MCF 10A (cell line): ENCODE data around the gene TIMM17B. TPM values are rescaled to one million over a fixed set of nuclear protein-coding genes. Genes with fewer than 3 reads are reported as not detected.

Source experiments
- BruUV-seq: library from RNA; stranded (reverse); fragments of 400-500 nt; replicated peaks from 2 replicates; lab custom pipeline; 2021; lab: Mats Ljungman, UMichigan
- CTCF ChIA-PET: fragments of 300-600 bp; sonication (Branson Sonifier 250); formaldehyde crosslinking; extraction: SDS; loops from one replicate; lab custom pipeline; 2021; ENCODE audit warnings: antibody characterized with exemption, inconsistent platforms; lab: Yijun Ruan, JAX
- POLR2A ChIA-PET: fragments of 300-600, 350-650 bp; sonication (Branson Sonifier 250); formaldehyde crosslinking; extraction: SDS; loops from one replicate; lab custom pipeline; 2020; ENCODE audit warnings: antibody characterized with exemption, inconsistent platforms; lab: Yijun Ruan, JAX
- DNase-seq: peaks from one replicate; pipeline ENCODE4 v3.0.0-alpha.2; 2018; ENCODE audit not compliant: unreplicated experiment
- H3K27ac Mint-ChIP-seq: one replicate; pipeline ENCODE4 v1.8.0; 2022; ENCODE audit warnings: mild to moderate bottlenecking, low read depth, mixed read lengths; ENCODE audit not compliant: unreplicated experiment
- H3K27me3 Mint-ChIP-seq: one replicate; pipeline ENCODE4 v1.8.0; 2022; ENCODE audit warnings: mixed read lengths; ENCODE audit not compliant: insufficient read depth, unreplicated experiment
- H3K36me3 Mint-ChIP-seq: one replicate; pipeline ENCODE4 v1.8.0; 2022; ENCODE audit warnings: mild to moderate bottlenecking, moderate library complexity, mixed read lengths; ENCODE audit not compliant: insufficient read depth, unreplicated experiment
- H3K4me1 Mint-ChIP-seq: one replicate; pipeline ENCODE4 v1.8.0; 2022; ENCODE audit warnings: mixed read lengths; ENCODE audit not compliant: insufficient read depth, unreplicated experiment
- H3K4me3 Mint-ChIP-seq: one replicate; pipeline ENCODE4 v1.8.0; 2022; ENCODE audit warnings: mild to moderate bottlenecking, moderate library complexity, mixed read lengths; ENCODE audit not compliant: unreplicated experiment
- H3K9me3 Mint-ChIP-seq: one replicate; pipeline ENCODE4 v1.8.0; 2022; ENCODE audit warnings: mixed read lengths; ENCODE audit not compliant: unreplicated experiment
- intact Hi-C: fragments of 100-400 bp; cut with micrococcal nuclease; formaldehyde crosslinking; loops from 2 replicates; pipeline ENCODE4 v1.14.1; 2022
- total RNA-seq: library from RNA; stranded (reverse); gene quantifications from 2 replicates; pipeline ENCODE4 v1.2.3, GENCODE V29; 2022
- TF ChIP-seq, protein P1 (sequence below): fragments of 200-600 bp; IDR thresholded peaks from one replicate; pipeline ENCODE4 v1.8.0; 2022; ENCODE audit warnings: antibody characterized with exemption, mild to moderate bottlenecking; ENCODE audit not compliant: unreplicated experiment

The TIMM17B gene
- total RNA-seq, 1 experiment from 2014 or later: 73.7 TPM

DNA sequence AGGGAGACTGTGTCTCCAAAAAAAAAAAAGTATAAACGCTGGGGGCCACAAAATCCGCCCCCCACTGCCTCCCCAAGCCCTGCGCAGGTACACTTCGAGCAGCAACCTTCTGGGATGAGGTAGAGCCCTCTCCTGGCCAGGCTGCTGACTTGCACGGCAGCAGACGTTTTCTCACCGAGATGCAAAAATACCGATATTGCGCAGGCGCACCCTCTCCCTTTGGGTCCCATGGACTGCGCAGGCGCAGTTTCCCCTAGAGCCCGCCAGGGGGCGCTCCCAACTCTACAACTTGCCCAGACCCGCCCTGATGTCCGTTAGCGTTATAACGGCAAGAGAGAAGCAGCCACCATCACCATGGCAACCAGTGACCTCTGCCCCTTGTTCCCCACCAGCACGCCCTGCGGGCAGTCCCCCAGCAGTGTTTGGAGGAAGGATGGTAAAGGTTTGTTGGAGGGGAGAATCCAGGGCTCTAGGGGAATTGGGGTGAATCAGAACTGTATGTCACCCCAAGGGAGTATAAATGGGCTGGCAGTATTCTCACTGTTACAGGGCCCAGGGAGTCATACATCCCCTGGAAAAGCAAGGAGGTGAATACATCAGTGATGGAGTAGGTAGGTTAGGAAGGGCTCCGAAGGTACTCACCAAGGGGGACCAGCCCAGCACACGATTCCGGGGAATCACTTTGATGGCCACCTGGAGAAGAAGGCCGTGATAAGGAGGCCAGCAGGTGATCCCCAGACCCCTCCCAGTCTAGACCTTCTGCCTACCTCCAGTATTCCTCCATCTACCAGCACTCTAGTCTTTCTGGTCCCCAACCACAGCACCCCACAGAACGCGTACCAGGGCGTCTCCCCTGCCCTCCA is 19.8 kb upstream of the TIMM17B start:
- TF ChIP-seq, protein P1, sequence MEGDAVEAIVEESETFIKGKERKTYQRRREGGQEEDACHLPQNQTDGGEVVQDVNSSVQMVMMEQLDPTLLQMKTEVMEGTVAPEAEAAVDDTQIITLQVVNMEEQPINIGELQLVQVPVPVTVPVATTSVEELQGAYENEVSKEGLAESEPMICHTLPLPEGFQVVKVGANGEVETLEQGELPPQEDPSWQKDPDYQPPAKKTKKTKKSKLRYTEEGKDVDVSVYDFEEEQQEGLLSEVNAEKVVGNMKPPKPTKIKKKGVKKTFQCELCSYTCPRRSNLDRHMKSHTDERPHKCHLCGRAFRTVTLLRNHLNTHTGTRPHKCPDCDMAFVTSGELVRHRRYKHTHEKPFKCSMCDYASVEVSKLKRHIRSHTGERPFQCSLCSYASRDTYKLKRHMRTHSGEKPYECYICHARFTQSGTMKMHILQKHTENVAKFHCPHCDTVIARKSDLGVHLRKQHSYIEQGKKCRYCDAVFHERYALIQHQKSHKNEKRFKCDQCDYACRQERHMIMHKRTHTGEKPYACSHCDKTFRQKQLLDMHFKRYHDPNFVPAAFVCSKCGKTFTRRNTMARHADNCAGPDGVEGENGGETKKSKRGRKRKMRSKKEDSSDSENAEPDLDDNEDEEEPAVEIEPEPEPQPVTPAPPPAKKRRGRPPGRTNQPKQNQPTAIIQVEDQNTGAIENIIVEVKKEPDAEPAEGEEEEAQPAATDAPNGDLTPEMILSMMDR: peak; percentile 75
- Mint-ChIP-seq H3K27ac (peak overlapping the region; percentile 96), H3K4me3 (peak overlapping the region; percentile 94), H3K27me3 (no peaks in the 10 kb centered on the region), H3K4me1 (peaks cover 18% of the 10 kb centered on the region), H3K36me3 (peaks cover 26% of the 10 kb centered on the region), H3K9me3 (no peaks in the 10 kb centered on the region)
- peak; percentile 88 for DNase-seq
- ChIA-PET POLR2A (interaction anchor here (0.9 to 1.0 kb wide), 2 partner anchors 41 to 116 kb away, joined by 4 to 6 read pairs; partner anchors contain the start of genes HDAC6 and OTUD5), CTCF (interaction anchor here (0.6 to 1.0 kb wide), 6 partner anchors 10 to 1547 kb away, joined by 3 to 6 read pairs (median 3); partner anchors contain the start of gene ZNF157)
- no TSS peak for BruUV-seq
- intact Hi-C loops: loop anchor here (1.0 to 5.0 kb wide), 5 partner anchors 26 to 125 kb away; partner anchors contain the start of genes HDAC6 and TFE3

DNA sequence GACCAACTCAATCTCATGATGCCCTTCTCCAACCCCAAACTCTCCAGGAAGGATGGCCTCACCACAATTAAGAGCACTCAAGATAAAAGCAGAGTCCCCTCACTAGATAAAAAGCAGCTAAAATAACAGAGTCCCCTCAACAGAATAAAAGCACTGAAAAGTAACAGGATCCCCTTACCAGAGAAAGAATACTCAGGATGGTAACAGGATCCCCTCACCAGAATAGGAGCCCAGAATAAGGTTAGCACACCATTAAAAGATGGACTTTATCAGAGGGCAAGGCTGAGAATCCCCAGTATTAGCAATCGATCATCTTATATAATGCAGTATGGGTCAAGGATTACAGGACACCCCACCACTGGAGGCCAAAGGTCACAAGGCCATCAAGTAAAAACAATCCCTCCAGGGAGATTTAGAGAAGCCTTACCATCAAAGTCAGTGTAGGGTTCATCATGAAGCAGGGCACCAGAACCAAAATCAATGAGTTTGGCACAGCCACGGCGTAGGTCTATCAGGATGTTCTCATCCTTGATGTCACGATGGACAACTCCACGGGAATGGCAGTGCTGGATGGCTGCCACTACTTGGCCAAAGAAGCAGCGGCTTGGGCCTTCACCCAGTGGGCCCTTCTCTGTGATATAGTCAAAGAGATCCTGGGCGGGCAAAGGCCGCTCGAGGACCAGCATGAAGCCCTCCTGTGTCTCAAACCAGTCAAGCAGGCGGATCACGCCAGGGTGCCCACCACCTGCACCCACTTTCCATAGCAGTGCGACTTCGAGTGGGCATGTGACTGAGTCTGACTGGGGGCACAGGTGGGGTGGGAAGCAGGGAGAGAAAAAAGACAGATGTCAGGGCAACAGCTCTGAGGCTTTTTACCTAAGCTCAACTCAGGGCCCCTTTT is 17.3 kb upstream of the TIMM17B start:
- Mint-ChIP-seq H3K9me3 (peaks cover 15% of the 10 kb centered on the region), H3K27me3 (no peaks in the 10 kb centered on the region), H3K4me1 (peaks cover 26% of the 10 kb centered on the region), H3K36me3 (peaks cover 34% of the 10 kb centered on the region), H3K4me3 (no peak overlapping the region), H3K27ac (no peak overlapping the region)
- TF ChIP-seq, protein P1: no peak
- ChIA-PET CTCF (interaction anchor here (0.6 to 1.0 kb wide), 3 partner anchors 11 to 18 kb away, joined by 3 to 7 read pairs (median 3); no protein-coding TSS in a partner anchor), POLR2A (no interaction called here)
- BruUV-seq: no TSS peak
- intact Hi-C loops: loop anchor here (5.0 kb wide), 4 partner anchors 48 to 153 kb away; partner anchors contain the start of genes GLOD5, HDAC6 and TFE3
- DNase-seq: no peak

DNA sequence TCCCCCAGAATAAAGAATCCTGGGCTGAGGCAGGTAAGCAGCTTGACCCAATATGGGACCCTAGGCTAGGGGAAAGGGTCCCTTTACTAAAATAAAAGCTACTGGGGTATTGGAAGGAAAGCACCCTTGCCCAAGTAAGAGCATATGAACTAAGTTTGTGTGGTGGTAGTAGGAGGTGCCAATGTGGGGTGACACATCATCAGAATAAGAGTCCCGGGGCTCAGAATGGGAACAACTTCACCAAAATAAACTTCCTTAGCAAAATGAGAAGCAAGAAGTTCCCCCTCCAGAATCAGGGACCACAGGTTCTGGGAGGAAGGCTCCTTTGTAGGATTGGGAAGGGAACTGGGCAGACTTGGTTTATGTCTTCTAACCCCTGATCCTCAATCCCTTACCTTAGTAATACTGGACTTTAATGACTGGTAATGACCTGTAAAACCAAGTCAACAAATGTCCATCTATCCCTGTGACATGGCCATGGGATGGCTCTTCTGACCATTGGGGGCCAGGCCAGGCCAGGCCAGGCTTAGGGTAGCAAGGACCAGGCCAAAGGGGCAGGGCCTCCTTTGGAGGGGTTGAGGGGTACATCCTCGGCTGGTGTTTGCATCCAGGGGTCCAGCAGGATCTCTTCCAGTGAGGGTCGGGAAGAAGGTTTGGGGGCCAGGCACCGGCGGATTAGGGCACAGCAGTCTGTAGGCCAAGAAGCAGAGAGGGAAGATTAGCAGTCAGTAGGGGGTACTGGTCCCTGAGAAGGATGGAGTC is 16.2 kb upstream of the TIMM17B start:
- no peak for DNase-seq
- BruUV-seq: no TSS peak
- no peak overlapping the region for H3K4me3 Mint-ChIP-seq
- H3K27ac Mint-ChIP-seq: no peak overlapping the region
- peaks cover 34% of the 10 kb centered on the region for H3K36me3 Mint-ChIP-seq
- peaks cover 15% of the 10 kb centered on the region for H3K9me3 Mint-ChIP-seq
- ChIA-PET CTCF (no interaction called here), POLR2A (no interaction called here)
- TF ChIP-seq, protein P1: no peak
- intact Hi-C loops: loop anchor here (5.0 kb wide), 2 partner anchors 46 to 151 kb away; partner anchors contain the start of gene GLOD5
- H3K27me3 Mint-ChIP-seq: no peaks in the 10 kb centered on the region
- peaks cover 23% of the 10 kb centered on the region for H3K4me1 Mint-ChIP-seq
